ENCODE measurements around the gene LIMS1. TPM values are rescaled to one million over a fixed set of nuclear protein-coding genes. Genes with fewer than 3 reads are reported as not detected.

Gene LIMS1
- total RNA-seq, 4 donors from 2014 or later, result 79.7 to 172 (median 115) TPM

- no peak for TF ChIP-seq CTCF (IDR thresholded peaks at IDR 0.05; ENCODE audit: low read depth)
Observed at GRCh38 chr2:108586116-108586515, 51.8 kb downstream of the LIMS1 start.

GRCh38 chr2:108586631-108587030 is 52.4 kb downstream of the LIMS1 start:
- TF ChIP-seq CTCF (IDR thresholded peaks at IDR 0.05; ENCODE audit: low read depth), result no peak

GRCh38 chr2:108587621-108588020 is 53.4 kb downstream of the LIMS1 start:
- TF ChIP-seq CTCF (IDR thresholded peaks at IDR 0.05; ENCODE audit: low read depth), result no peak

- TF ChIP-seq CTCF (IDR thresholded peaks at IDR 0.05; ENCODE audit: low read depth), result no peak
Observed at GRCh38 chr2:108588070-108588668, 53.9 kb downstream of the LIMS1 start.

GRCh38 chr2:108589372-108589771 is 55.1 kb downstream of the LIMS1 start:
- no peak for TF ChIP-seq CTCF (IDR thresholded peaks at IDR 0.05; ENCODE audit: low read depth)

GRCh38 chr2:108589781-108590180 is 55.5 kb downstream of the LIMS1 start:
- TF ChIP-seq CTCF (IDR thresholded peaks at IDR 0.05; ENCODE audit: low read depth), result no peak

GRCh38 chr2:108591163-108591562 is 56.9 kb downstream of the LIMS1 start:
- no peak for TF ChIP-seq CTCF (IDR thresholded peaks at IDR 0.05; ENCODE audit: low read depth)

All from subcutaneous adipose tissue (tissue), 4 donors.